NCI-H2227 (cell line): Measurements from ENCODE around the gene CMKLR1.

ENCODE experiments used
- DNase-seq: peaks from one replicate; lab custom pipeline; 2025; ENCODE audit not compliant: unreplicated experiment; lab: John Stamatoyannopoulos, UW

CMKLR1 gene, protein sequence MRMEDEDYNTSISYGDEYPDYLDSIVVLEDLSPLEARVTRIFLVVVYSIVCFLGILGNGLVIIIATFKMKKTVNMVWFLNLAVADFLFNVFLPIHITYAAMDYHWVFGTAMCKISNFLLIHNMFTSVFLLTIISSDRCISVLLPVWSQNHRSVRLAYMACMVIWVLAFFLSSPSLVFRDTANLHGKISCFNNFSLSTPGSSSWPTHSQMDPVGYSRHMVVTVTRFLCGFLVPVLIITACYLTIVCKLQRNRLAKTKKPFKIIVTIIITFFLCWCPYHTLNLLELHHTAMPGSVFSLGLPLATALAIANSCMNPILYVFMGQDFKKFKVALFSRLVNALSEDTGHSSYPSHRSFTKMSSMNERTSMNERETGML

DNA sequence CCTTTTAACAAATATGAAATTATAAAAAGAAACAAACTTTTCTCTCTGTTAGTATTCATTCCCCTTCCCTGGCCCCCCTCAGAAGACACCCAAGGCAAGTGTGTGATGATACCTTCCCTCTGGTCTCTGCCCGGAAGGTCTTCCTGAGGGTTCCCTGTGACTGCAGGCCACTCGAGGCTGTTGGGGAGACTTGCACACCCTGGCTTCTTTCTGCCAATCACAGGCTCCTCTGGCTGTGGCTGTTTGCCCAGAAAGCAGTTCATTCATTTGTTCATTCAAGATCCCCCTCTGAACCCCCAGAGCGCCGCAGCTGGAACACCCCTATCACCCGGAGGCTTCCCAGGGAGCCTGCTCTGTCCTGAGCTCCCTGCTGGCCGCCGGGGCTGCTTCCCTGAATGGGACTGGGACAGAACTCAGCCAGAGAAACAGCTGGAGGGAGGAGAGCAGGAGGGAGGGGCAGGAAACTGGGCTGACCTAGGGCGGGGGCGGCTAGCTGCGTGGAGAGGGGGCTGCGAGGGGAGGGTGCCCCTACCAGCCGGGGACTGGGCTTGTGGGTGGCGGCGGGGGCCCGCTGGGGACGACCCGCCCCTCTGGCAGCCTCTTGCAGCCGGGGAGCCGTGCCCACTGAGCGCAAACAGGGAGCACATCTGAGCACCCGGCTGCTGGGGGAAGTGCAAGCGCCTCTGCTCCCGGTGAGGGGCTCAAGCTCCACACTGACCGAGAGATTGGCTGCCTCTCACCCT lies at the start of gene CMKLR1:
TSS of gene CMKLR1 (minus strand) at position 397 of the 743 bp plus-strand sequence. CDS start 45,720 bp downstream, outside the sequence.
- peak; percentile 20 for DNase-seq

DNA sequence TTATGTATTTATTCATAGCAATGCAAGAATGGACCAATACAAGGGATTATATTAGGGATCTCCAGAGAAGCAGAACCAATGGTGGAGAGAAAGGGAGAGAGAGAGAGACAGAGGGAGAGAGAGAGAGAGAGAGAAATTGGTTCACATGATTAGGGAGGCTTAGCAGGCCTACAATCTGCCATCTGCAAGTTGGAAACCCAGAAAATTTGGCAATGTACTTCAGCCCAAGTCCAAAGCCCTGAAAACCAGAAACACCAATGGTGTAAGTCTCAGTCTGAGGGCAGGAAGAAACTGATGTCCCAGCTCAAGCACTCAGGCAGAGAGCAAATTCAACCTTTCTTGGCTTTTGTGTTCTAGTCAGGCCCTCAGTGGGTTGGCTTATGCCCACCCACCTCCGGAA lies 48.7 kb upstream of the CMKLR1 start:
- no peak for DNase-seq

DNA sequence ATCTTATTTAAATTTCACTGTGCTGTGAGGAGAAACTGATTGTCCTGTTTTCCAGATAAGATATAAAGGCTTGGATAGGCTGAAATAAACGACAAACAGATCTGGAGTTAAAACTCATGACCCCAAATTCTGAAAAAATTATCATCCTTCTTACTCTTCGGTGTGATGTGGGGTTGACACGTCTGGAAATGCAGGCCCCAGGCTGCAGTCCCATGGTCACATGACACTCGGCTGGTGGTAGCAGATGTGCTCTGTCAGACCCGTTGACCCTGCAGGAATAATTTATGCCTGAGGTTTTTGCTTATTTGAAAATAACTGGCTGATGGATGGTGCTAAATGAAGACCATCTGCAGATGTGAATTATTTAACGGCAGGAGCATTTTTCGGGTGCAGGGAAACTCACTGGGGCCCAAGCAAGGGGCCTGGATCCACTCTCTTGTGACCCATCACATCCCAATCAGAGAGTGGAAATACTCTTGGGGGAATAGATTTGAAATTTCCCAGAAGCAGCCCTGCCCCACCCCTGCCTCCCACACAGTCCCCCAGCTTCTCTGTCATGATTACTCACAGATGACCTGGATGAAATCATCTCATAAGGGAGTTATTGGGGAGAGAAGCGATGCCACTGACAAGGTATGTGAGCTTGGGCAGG lies 47.7 kb upstream of the CMKLR1 start:
- peak; percentile 11 for DNase-seq

DNA sequence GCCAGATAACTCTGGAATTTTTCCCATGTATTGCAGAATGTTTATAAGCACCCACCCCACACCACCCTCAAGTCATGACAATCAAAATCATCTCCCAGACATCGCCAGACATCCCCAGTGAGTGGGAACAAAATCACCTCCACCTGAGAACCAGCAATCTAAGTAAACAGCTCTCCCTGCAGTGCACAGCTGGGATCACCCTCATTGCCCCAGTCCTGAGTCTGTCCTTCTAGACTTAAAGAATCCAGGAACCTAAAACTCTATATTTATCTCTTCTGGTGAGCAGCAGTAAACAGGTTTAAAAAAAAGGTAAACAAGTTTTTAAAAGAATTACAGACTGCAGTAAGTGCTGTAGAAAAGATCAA lies 43.3 kb upstream of the CMKLR1 start:
- peak; percentile 14 for DNase-seq

DNA sequence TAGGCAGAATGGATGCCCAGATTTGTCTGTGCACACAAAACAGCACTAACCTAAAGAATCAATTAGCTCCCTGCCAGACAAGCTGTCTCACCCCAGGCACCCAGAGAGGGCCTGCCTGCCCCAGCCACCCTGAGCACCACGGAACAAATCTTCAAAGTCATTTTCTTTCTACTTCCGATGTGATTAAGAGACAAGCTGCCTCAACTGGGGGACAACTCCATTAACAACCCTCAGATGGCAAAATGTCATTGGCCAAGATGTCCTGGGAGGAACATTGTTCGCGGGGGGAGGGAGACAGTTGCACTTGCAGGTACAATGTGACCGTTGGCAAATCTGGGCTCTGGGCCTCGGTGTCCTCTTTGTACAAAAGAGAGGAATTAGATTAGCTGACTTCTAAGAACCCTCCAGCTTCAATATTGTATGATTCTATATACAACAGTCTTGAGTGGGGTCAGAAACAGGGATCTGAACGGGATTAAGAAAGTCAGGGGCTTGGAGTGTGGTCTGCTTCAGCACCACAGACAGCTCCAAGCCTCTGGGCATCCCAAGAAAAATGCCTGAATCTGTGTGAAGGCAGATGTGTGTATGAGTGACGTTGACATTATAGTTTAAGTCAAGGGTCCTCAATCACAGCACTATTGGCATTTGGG lies 42.8 kb upstream of the CMKLR1 start:
- DNase-seq: no peak

DNA sequence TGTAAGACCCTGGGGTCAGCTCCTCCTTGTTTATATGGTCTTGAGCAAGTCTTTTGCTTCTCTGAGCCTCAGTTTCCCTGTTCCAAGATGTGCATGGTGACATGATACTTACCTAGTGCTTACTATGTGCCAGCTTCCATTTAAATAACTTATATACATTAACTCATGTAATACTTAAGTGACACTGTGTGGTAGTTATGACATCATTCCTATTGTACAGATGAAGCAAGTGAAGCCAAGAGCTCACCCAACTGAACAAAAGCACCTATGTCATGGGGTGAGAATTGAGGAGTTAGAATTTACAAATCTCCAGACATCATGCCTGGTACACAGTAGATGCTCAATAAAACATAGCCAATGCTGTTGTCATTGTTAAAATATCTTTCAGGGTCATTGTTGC lies 41.3 kb upstream of the CMKLR1 start:
- no peak for DNase-seq

DNA sequence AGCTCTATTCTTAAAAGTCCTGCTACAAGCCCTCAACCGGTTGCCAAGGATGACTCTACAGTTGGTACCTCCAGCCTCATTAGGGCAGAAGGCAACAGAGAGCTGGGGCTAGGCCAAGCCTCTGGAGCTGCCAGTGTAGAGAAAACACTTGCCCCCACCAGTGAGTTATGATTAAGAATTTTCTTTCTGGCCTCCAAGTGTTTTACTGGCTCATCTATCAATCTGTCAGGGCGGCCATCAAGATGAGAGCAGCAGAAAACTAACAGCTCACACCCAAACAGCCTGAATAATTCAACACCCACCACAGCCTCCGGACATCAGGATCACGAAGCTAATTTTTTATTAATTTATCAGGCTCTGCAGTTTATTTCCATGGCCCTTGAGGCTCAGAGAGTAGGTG lies 40.7 kb upstream of the CMKLR1 start:
- peak; percentile 36 for DNase-seq

DNA sequence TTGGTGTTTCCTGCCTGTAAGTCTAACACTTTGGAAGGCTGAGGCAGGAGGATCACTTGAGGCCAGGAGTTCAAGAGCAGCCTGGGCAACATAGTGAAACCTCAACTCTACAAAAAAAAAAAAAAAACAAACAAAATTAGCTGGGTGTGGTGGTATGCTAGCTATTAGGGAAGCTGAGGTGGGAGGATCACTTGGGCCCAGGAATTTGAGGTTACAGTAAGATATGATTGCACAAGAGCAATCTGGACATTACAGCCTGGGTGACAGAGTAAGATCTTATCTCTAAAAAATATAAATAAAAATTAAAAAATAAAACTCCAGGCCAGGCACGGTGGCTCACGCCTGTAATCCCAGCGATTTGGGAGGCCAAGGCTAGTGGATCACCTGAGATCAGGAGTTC lies 39.8 kb upstream of the CMKLR1 start:
- no peak for DNase-seq

DNA sequence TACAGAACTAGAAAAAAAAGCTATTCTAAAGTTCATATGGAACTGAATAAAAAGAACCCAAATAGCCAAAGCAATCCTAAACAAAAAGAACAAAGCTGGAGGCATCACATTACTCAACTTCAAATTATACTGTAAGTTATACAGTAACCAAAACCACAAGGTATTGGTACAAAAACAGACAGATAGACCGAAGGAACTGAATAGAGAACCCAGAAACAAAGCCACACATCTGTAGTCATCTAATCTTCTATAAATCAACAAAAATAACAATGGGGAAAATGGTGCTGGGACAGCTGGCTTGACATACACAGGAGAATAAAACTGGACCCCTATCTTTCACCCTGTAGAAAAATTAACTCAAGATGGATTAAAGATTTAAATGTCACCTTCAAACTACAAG lies 38.1 kb upstream of the CMKLR1 start:
- DNase-seq: no peak

DNA sequence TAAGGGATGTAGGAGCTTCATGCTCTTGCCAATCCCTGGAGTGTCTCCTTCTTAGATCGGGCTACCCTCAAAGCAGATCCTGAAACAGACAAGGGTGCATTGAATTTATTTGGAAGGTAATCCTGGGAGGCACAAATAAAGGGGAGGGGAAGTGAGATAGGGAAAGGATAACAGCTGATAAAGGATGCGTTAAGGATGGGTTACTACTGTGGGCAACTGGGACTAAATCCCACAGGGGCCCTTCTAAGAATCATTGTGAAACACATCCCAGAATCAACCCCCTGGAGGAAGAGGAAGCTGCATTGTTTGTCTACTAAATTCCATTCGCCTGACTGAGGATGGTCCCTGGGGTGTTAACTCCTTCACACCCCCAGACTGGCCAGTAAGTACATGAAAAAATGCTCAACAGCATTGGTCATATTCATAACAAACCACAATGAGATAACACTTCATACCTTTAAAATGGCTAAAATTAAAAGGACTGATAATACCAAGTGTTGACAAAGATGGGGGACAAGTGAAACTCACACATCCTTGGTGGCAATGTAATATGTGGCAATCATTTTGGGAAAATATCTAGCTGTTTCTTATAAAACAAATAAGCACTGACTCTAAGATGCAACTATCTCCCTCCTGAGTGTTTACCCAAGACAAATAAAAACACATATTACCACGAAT lies 37.0 kb upstream of the CMKLR1 start:
- DNase-seq: no peak

DNA sequence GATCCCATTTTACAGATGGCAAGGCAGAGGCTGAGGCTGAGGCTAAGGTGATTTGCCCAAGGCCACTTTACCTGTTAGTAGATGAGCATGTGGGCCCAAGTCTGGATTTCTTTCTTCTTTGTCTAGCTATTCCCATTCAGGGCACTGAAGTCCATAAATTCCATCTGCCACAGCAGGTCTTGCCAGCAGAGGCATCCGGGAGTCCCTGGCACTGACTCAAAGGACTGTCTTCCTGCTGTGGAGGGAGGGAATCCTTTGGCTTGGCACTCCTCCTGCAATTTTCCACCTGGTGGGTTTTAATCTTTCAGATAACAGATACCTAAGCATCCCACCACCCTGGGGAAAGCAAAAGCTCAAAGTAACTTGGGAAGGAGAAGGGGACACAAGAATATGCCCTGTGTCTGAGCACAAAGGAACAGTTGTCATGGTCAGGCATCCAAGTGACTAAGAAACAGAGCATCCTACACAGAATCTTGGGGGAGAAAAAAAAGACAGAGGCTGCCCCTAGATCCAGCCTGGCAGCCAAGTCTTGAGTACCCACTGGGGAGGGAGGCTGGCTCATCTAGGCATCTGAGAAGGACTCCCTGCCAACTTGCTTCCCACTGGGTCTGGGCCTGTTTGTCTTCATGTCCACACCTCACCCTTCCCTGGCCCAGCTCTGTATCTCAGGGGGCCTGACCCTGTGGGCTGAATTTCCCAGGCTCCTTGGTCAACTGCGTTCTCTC lies 35.6 kb upstream of the CMKLR1 start:
- no peak for DNase-seq

DNA sequence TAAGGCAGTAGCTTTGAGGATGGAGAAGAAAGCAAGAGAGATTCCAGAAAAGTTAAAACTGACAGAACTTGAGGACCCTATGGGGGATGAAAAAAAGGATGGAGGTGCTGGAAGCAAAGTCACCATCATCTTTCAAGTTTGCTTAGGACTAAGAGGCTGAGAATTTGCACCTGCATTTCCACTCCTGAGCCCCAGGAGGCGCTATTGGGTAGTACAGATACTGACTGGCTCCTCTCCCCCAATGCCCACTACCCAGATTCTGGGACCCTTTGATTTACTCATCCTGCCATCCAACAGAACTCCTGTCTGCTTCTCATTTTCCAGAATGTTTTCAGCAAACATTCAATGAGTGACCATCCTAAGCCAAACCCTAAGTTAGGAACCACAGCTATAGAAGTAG lies 34.0 kb upstream of the CMKLR1 start:
- no peak for DNase-seq

DNA sequence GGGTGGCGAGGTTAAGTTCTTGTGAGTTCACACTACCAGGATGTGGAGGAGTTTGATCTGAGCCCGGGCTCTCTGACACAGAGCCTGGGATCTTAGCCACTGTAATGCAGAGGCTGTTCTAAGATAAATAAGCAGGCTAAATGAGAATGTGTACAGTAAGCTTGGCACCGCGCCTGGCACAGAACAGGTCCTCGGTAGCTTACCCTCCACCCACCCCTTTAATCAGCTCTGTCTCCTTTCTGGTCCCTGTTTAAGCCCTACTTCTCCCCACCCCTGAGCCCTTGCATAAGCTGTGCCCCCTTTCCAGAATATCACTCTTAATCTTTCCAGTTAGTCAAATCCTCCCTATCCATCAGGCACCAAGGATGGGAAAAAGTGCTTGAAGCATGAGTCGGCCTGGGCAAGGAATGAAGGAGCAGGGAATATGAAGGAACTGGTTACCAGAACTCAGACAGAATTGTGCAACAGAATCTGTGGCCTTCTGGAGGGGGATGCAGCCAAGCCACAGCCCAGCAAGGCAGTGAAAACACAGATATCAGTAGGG lies 32.8 kb upstream of the CMKLR1 start:
- no peak for DNase-seq

DNA sequence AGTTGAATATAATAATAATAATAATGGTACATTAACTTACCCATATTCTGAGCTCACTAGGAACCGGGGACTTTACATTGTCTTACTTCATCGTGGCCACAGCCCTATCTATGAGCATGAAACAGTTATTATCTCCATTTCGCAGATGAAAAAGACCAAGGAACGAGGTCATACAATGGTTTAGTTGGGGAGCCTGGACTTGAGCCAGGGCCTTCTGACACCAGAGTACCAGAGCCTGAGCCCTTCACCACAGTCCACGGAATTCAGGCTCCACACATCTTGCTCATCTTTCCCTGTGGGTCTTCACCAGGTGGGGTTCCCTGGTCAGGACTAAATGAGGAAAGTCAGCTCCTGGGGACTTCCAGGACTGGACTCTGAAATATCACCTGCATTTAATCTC lies 31.3 kb upstream of the CMKLR1 start:
- no peak for DNase-seq

DNA sequence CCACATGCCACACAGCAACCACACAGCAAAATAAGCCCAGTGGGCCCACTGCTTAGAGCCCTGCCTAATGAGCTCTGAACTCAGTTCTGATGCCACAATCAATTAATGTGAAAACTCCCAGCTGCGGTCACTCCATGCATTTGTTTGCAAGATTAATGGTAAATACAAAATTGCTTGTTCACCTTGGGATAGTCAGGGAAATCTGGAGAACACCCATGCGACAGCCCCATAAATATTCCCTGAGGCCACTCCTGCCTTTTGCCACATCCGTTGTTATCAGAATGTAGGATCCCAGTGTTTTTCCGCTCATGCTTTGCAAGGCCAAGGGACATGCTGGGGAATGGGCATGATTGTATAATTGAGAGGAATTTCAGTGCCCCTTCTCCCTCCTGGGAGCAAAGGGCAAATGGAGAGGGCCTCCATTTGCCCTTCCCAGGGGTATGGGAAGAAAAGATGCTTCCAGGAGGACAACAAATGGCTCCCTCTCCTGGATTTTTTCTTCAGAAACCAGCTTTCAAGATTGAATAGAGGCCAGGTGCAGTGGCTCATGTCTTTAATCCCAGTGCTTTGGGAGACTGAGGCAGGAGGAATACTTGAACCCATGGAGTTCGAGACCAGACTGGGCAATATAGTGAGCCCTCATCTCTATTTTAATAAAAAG lies 30.8 kb upstream of the CMKLR1 start:
- no peak for DNase-seq

DNA sequence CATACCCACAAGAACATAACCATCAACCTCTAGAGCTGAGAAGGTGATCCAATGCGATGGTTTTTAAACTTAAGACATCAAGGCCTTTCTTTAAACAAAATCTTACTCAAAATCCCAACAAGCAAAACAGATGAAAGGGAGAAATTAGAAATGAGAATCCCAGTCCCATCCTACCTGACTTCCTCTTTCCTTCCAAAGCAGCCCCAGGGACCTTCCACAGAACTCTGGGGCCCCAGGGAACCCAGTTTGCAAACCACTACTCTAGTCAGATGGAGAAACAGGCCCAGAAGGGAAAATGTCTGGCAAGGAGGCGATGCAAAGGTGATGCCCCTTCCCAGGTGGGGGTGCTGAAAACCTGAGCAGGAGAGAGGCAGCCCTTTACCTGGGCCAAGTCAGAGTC lies 29.0 kb upstream of the CMKLR1 start:
- no peak for DNase-seq

DNA sequence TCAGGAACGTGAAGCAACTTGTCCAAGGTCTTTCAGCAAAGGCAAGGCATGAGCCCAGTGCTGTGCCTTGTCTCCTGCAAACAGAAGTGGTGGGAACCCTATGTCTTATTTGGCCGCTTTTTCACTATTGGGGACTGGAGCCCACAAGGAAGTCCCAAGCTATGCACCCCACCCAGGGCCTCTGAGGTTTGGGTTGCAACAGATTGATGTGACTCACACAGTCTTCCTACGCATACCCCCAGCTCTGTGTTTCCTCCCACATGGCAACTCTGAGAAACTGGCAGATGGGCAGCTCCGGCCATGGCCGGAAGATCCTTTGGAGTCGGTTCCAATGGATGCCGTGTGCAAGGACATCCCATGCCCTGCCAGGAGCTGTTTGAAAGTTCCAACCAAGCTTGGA lies 28.3 kb upstream of the CMKLR1 start:
- no peak for DNase-seq

DNA sequence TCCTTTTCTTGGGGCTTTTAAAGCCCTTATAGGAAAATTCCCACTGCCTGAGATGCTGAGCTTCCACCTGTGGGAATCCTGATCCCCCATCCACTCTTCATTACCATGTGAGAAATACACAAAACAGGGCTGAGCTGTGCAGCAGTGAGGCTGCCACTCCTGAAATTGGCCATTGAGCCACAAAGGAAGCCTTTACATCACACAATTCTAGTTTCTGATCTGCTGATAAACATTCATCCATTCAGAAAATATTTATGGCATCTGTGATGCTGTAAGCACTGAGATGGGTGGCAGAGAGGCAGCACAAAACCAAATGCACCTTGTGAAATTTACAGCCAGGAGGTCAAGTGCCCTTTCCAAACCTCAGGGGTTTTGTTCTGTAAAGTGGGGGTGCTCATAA lies 26.2 kb upstream of the CMKLR1 start:
- DNase-seq: no peak

DNA sequence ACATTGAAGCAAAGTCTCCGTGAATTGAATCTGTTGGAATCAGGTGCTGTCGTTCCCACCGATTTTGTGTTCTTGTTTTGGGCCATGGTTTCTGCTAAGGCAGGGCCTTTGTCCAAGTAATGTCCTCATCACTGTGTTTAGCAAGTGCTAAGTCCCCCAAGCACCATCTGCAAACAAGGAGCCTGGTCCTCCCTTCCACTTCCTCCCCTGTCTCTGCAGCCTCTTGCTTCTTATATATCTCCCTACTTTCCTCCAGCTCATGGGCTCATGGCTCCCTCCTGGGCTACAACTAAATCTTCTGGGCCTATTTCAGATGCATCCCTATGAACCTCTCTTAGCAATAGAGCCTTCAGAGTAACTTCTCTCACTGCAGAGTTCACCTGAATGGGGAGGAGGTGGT lies 25.8 kb upstream of the CMKLR1 start:
- DNase-seq: no peak

DNA sequence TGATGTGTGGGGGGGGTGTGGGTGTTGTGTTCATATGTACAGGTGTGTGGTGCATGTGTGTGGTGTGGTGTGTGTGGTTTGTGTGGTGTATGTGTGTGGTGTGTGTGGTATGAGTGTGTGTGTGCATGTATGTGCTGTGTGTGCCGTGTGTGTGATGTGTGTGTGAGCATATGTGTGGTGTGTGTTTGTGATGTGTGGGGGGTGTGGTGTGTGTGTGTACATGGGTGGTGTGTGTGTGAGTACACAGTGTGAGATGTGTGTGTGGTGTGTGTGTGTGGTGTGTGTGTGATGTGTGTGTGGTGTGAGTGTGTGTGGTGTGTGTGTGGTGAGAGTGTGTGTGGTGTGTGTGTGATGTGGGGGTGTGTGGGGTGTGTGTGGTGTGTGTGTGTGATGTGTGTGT lies 24.5 kb upstream of the CMKLR1 start:
- DNase-seq: no peak
